Retinal pigment epithelial cell (primary cell): ENCODE measurements around the gene TCOF1.

Experiments
- DNase-seq: peaks from one replicate; pipeline ENCODE4 v3.0.0-alpha.2; 2010; ENCODE audit warnings: low read depth
- H3K4me3 ChIP-seq: 2 replicates; pipeline ENCODE4 v1.5.1; 2011; ENCODE audit warnings: mild to moderate bottlenecking, low read length, control low read depth, moderate library complexity
- TF ChIP-seq, protein P1 (sequence below): conservative IDR thresholded peaks from 2 replicates; pipeline ENCODE4 v1.5.1; 2011; ENCODE audit warnings: low read depth, low read length, control low read depth, inconsistent platforms

The TCOF1 gene

DNA sequence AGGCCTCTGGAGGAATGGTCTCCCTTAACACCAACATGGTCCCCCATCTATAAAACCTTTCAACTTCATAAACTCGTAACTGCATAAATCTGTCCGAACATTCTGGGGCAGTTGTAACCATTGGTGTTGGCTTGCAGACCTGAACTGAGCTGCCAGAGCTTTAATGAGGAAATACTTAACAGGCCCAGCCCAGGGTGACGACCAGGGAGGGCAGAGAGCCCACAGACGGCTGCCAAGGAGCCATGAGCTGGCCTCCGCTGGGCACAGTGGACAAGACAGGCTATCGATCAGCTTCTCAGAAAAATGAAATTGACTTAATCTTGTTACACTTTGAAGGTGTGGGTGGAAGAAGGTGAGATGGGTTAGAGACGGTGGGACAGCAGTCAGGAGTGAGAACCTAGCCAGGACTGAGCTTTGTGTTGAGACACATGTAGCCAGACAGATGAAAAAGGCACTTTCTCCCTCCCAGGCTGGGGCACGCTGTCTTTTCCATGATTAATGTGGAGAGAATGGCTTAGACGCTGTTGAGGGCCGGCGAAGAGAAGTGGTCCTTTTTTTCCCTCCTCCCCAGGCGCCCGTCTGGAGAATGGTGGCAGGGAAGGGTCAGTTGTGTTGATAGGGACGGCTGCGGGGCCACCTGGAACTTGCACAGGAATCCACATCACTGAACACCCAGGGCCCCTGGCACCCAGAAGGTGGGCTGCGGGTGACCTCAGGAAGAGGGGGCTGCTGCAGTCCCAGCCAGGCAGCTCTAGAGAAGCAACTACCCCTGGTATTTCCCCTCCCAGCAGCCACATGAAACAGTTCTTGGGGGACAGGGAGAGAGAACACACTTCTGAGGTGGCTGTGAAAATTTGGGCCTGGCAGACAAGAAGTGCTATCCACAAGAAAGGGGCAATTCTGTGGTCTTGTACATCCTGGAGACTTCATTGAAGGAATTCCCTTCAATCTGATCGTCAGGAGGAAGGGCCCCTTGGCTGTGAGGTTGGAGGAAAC, 27.3 kb upstream of the TCOF1 start:
- H3K4me3 ChIP-seq: no peak overlapping the region
- TF ChIP-seq, protein P1, sequence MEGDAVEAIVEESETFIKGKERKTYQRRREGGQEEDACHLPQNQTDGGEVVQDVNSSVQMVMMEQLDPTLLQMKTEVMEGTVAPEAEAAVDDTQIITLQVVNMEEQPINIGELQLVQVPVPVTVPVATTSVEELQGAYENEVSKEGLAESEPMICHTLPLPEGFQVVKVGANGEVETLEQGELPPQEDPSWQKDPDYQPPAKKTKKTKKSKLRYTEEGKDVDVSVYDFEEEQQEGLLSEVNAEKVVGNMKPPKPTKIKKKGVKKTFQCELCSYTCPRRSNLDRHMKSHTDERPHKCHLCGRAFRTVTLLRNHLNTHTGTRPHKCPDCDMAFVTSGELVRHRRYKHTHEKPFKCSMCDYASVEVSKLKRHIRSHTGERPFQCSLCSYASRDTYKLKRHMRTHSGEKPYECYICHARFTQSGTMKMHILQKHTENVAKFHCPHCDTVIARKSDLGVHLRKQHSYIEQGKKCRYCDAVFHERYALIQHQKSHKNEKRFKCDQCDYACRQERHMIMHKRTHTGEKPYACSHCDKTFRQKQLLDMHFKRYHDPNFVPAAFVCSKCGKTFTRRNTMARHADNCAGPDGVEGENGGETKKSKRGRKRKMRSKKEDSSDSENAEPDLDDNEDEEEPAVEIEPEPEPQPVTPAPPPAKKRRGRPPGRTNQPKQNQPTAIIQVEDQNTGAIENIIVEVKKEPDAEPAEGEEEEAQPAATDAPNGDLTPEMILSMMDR: no peak
- DNase-seq: no peak

DNA sequence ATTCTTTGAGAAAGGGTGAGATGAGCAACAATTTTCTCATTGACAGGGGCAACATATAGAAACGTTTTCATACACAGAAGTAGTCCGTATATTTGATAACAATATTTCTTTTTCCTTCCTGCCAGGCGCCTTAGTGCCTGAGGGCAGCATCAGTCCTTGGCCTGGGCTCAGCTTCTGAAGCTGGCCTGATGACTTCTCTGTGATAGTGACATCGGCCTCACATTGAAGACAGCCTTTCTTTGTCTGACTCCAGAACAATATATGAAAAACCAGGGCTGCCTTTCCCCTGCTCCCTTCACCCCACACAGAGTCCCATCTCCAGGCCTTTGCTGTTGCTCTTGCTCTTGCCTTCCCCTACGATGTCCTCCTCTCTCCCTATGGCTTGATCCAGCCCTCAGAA, 24.1 kb upstream of the TCOF1 start:
- H3K4me3 ChIP-seq: no peak overlapping the region
- no peak for DNase-seq
- TF ChIP-seq, protein P1: no peak

DNA sequence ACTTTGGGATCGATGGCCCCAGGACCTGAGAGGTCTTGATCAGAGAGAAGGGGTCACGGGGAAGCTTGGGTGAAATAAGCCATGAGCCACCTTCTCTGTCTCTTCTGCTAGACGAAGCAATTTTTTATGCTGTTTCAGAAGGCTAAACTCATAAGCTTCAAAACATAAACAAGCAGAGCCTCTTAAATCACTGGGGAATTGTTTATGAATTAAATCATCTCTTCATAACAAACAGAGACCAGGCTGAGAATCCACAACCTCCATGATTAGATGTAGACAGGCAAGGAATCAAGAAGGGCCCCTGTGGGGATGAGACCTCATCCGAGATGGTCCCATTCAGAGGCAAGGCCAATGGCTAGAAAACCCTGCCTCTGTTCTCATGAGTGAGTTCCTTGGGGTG, 21.7 kb upstream of the TCOF1 start:
- TF ChIP-seq, protein P1: no peak
- no peak overlapping the region for H3K4me3 ChIP-seq
- DNase-seq: no peak

DNA sequence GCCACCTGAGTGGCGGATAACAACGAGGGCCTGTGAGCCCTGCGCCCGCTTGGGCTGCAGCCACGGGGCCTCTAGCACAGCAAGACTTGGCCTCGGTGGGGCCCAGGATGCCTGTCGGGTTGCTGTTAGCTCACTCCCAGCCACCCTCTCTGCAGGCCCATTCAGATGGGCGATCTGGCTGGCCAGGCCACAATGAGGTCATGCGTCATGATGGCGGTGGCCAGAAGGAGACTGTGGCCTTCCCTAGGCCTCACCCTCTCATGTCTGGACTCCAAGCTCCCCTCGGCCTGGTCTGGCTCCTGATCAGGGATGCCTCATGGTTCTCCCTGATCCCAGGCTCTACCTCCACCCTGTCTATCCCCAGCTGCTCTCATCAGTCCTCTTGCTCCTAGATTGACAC, 19.0 kb upstream of the TCOF1 start:
- TF ChIP-seq, protein P1: no peak
- DNase-seq: no peak
- H3K4me3 ChIP-seq: no peak overlapping the region

DNA sequence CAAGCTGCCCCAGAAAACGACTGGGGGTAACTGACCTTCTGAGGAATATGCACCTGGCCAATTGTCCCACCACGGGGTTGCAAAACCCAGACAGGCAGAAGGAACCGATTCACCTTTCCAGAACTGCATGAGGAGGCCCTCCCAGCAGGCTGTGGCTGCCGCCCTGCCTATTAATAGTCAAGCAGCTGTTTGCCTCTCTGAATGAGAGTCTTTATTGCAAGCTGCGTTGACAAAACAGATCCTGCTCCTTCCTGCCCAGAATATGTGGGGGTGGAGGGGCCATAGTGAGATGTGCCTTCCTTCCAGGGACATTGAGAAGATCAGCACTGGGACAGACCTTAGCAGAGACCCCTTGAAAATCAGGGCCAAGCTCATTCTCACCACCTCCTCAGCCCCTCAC, 18.3 kb upstream of the TCOF1 start:
- no peak for DNase-seq
- TF ChIP-seq, protein P1: no peak
- no peak overlapping the region for H3K4me3 ChIP-seq

DNA sequence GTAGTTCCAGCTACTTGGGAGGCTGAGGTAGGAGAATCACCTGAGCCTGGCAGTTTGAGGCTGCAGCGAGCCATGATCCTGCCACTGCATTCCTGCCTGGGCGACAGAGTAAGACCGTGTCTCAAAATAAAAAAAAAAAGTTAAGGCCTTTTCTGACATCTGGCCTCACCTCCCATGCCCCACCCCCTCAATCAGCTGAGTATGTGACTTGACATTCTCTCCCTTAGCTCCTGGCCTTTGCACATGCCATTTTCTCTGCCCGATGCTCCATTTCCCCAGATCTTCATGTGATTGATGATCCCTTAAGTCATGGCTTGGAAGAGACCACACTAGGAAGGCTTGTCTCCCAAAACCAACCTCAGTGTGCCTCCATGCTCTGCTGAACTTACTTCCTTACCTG, 17.7 kb upstream of the TCOF1 start:
- TF ChIP-seq, protein P1: no peak
- H3K4me3 ChIP-seq: no peak overlapping the region
- DNase-seq: no peak
